H9 (cell line): ENCODE results near the gene FBXL20. TPM values are rescaled to one million over a fixed set of nuclear protein-coding genes. Genes with fewer than 3 reads are reported as not detected.
A peak's percentile ranks its signal among the peaks of the same experiment; 100 is the strongest.

Source experiments
- DNase-seq: peaks from one replicate; pipeline ENCODE4 v3.0.0-alpha.2; 2017
- H2AFZ ChIP-seq: one replicate; pipeline ENCODE4 v1.6.1; 2013; ENCODE audit warnings: mild to moderate bottlenecking, low read length, control low read depth, moderate library complexity
- H2AK5ac ChIP-seq: 2 replicates; pipeline ENCODE4 v1.6.1; 2013; ENCODE audit warnings: low read length, control low read depth, mixed read lengths; ENCODE audit not compliant: insufficient read length
- H2BK120ac ChIP-seq: one replicate; pipeline ENCODE4 v1.6.1; 2013; ENCODE audit warnings: low read depth, mild to moderate bottlenecking, low read length, control low read depth, inconsistent platforms; ENCODE audit not compliant: poor library complexity, severe bottlenecking
- H2BK12ac ChIP-seq: 2 replicates; pipeline ENCODE4 v1.6.1; 2013; ENCODE audit warnings: low read length, control low read depth, mixed read lengths, low read depth; ENCODE audit not compliant: insufficient read length
- H2BK15ac ChIP-seq: 2 replicates; pipeline ENCODE4 v1.6.1; 2013; ENCODE audit warnings: low read depth, low read length, control low read depth
- H2BK20ac ChIP-seq: one replicate; pipeline ENCODE4 v1.6.1; 2013; ENCODE audit warnings: low read depth, mild to moderate bottlenecking, low read length, control low read depth, inconsistent platforms; ENCODE audit not compliant: poor library complexity, severe bottlenecking
- H2BK5ac ChIP-seq: 2 replicates; pipeline ENCODE4 v1.6.1; 2013; ENCODE audit warnings: low read length, control low read depth, mixed read lengths; ENCODE audit not compliant: insufficient read length
- H3K14ac ChIP-seq: 2 replicates; pipeline ENCODE4 v1.6.1; 2013; ENCODE audit warnings: low read length, control low read depth; ENCODE audit not compliant: insufficient read depth
- H3K18ac ChIP-seq: 2 replicates; pipeline ENCODE4 v1.6.1; 2013; ENCODE audit warnings: low read depth, mild to moderate bottlenecking, mixed read lengths, low read length, control low read depth; ENCODE audit not compliant: insufficient read length
- H3K23ac ChIP-seq: 2 replicates; pipeline ENCODE4 v1.6.1; 2013; ENCODE audit warnings: low read length, control low read depth, mixed read lengths, low read depth; ENCODE audit not compliant: insufficient read length
- H3K23me2 ChIP-seq: 2 replicates; pipeline ENCODE4 v1.6.1; 2013; ENCODE audit warnings: low read depth, mild to moderate bottlenecking, mixed read lengths, low read length, control low read depth; ENCODE audit not compliant: insufficient read length, poor library complexity, severe bottlenecking
- H3K27ac ChIP-seq: 2 replicates; pipeline ENCODE4 v1.5.1; 2013; ENCODE audit warnings: low read length, control low read depth, mixed read lengths, low read depth; ENCODE audit not compliant: insufficient read length
- H3K27me3 ChIP-seq: 2 replicates; pipeline ENCODE4 v1.6.1; 2013; ENCODE audit warnings: low read length, control low read depth, inconsistent platforms; ENCODE audit not compliant: insufficient read depth
- H3K4ac ChIP-seq: 2 replicates; pipeline ENCODE4 v1.6.1; 2013; ENCODE audit warnings: low read depth, mild to moderate bottlenecking, control low read depth, inconsistent platforms, low read length, moderate library complexity
- H3K4me1 ChIP-seq: 2 replicates; pipeline ENCODE4 v1.6.1; 2013; ENCODE audit warnings: low read length, control low read depth, inconsistent platforms; ENCODE audit not compliant: insufficient read depth
- H3K4me2 ChIP-seq: 2 replicates; pipeline ENCODE4 v1.6.1; 2013; ENCODE audit warnings: low read length, control low read depth, mixed read lengths; ENCODE audit not compliant: insufficient read length, insufficient read depth
- H3K56ac ChIP-seq: 2 replicates; pipeline ENCODE4 v1.6.1; 2013; ENCODE audit warnings: low read depth, mild to moderate bottlenecking, mixed read lengths, low read length, control low read depth; ENCODE audit not compliant: insufficient read length
- H3K79me1 ChIP-seq: 2 replicates; pipeline ENCODE4 v1.6.1; 2013; ENCODE audit warnings: low read depth, mild to moderate bottlenecking, moderate library complexity, low read length, control low read depth, inconsistent platforms; ENCODE audit not compliant: insufficient read depth, poor library complexity, severe bottlenecking
- H3K79me2 ChIP-seq: 2 replicates; pipeline ENCODE4 v1.6.1; 2013; ENCODE audit warnings: low read length, control low read depth, inconsistent platforms; ENCODE audit not compliant: insufficient read depth
- H3K9ac ChIP-seq: 2 replicates; pipeline ENCODE4 v1.6.1; 2013; ENCODE audit warnings: low read length, control low read depth, mixed read lengths; ENCODE audit not compliant: insufficient read length; ENCODE audit errors: extremely low read depth
- H3K9me3 ChIP-seq: one replicate; pipeline ENCODE4 v1.6.1; 2013; ENCODE audit warnings: low read depth, low read length, inconsistent platforms; ENCODE audit not compliant: control insufficient read depth
- H3T11ph ChIP-seq: one replicate; pipeline ENCODE4 v1.6.1; 2013; ENCODE audit warnings: mild to moderate bottlenecking, low read length, control low read depth, inconsistent platforms
- H4K20me1 ChIP-seq: one replicate; pipeline ENCODE4 v1.6.1; 2013; ENCODE audit not compliant: control insufficient read depth, insufficient read length, insufficient read depth
- H4K5ac ChIP-seq: 2 replicates; pipeline ENCODE4 v1.6.1; 2013; ENCODE audit warnings: low read depth, mild to moderate bottlenecking, mixed read lengths, low read length, control low read depth; ENCODE audit not compliant: insufficient read length
- H4K8ac ChIP-seq: replicated peaks from 2 replicates; pipeline ENCODE4 v1.6.1; 2013; ENCODE audit warnings: low read length, control low read depth, mixed read lengths, low read depth; ENCODE audit not compliant: insufficient read length
- H4K91ac ChIP-seq: 2 replicates; pipeline ENCODE4 v1.6.1; 2013; ENCODE audit warnings: low read depth, mild to moderate bottlenecking, moderate library complexity, mixed read lengths, low read length, control low read depth; ENCODE audit not compliant: insufficient read length
- H3K27ac Mint-ChIP-seq, 3 experiments: 2 replicates in 2 of 3; 3 replicates in 1 of 3; pipeline ENCODE4 v1.8.0; 2020 to 2021; ENCODE audit warnings: mixed read lengths in 3 of 3, mild to moderate bottlenecking in 1 of 3, moderate library complexity in 1 of 3
- H3K27me3 Mint-ChIP-seq: 2 replicates; pipeline ENCODE4 v1.8.0; 2021; ENCODE audit warnings: low read depth, mild to moderate bottlenecking, moderate library complexity, mixed read lengths
- H3K36me3 Mint-ChIP-seq, 3 experiments: 2 replicates in 2 of 3; 3 replicates in 1 of 3; pipeline ENCODE4 v1.8.0; 2020 to 2021; ENCODE audit warnings: low read depth in 3 of 3, mixed read lengths in 3 of 3; ENCODE audit not compliant: insufficient read depth in 1 of 3
- H3K4me1 Mint-ChIP-seq, 2 experiments: 2 replicates each; pipeline ENCODE4 v1.8.0; 2020; ENCODE audit warnings: mixed read lengths in 2 of 2
- H3K4me3 Mint-ChIP-seq, 2 experiments: 2 replicates in 1 of 2; 3 replicates in 1 of 2; pipeline ENCODE4 v1.8.0; 2020 to 2021; ENCODE audit warnings: mild to moderate bottlenecking in 2 of 2, mixed read lengths in 2 of 2, moderate library complexity in 1 of 2
- H3K9me3 Mint-ChIP-seq, 2 experiments: 2 replicates in 1 of 2; 3 replicates in 1 of 2; pipeline ENCODE4 v1.8.0; 2020; ENCODE audit warnings: mild to moderate bottlenecking in 2 of 2, mixed read lengths in 2 of 2, moderate library complexity in 1 of 2
- WGBS: extraction: QIAGEN DNeasy Blood & Tissue Kit; methylation state at CpG from one replicate; pipeline ENCODE4 v1.1.7; 2013; ENCODE audit warnings: missing lambda C conversion rate, low lambda C conversion rate, mixed read lengths; ENCODE audit not compliant: insufficient read length; ENCODE audit errors: extremely low coverage; 5-methylcytosine and 5-hydroxymethylcytosine counted together
- total RNA-seq: library from RNA; stranded (reverse); gene quantifications from 2 replicates; pipeline ENCODE4 v1.2.1, GENCODE V29; 2021
- TF ChIP-seq, protein P1 (sequence below): fragments of 200-600 bp; sonication (generic); conservative IDR thresholded peaks from 3 replicates; pipeline ENCODE4 v1.8.0; 2021; ENCODE audit warnings: antibody characterized with exemption, mild to moderate bottlenecking

FBXL20 gene
- total RNA-seq, 1 experiment from 2014 or later: 18.4 TPM

DNA sequence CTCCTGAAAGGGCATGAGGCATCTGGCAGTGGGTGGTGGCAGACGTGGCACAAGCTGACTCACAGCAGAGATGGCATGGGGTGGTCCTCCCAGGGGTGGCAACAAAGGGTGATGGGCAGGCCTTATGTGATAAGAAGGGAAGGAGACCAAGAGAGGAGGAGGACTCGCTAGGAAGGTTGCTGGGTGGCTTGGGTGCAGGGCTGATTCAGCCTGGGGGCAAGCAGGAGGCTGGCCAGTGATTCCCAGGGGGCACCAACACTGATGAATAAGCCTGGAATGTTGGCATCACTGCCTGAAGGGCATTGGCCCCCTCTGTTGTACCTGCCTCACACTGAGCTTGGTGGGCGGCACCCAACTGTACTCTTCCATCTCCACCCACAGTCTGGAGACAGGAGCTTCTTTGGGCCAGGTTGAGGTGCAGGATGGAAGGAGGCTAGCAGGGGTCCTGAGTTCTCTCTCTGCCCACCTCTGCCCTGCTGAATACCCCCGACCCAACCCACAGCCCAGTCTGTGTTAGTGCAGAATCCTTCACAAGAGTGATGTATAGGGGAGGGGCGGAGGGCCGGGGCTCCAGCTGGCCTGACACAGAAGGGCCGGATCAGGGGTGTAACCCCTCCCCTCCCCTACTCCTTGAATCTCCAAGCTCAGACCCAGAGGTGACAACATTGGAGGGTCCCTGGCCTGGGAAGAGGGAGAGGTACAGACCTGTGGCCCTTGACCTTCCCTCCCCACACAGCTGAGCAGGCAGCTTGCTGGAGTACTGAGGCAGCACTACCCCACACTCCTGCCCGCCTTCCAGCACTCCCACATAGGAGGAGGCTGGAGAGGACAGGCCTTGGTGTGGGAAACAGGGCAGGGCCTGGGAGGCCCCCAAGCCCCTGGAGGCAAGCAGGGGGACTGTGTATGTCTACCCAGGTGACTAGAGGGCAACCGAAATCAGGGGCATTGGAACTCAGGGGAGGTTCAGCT, 178.3 kb downstream of the FBXL20 start:
- Histone ChIP-seq H3K18ac (no peak overlapping the region), H3K14ac (no peak overlapping the region; the same call in 1 of the 2 replicates), H3K23me2 (peaks cover 13% of the 10 kb centered on the region), H2BK5ac (no peak overlapping the region), H2BK15ac (no peak overlapping the region), H3K79me1 (no peaks in the 10 kb centered on the region), H4K5ac (no peak overlapping the region), H3K9me3 (no peaks in the 10 kb centered on the region), H3K23ac (no peak overlapping the region), H2BK20ac (no peak overlapping the region), H3K27ac (no peak overlapping the region), H3T11ph (no peak overlapping the region), H2AK5ac (no peak overlapping the region), H3K4me2 (no peak overlapping the region), H4K91ac (no peak overlapping the region), H3K4ac (no peak overlapping the region), H2BK120ac (no peak overlapping the region), H3K27me3 (peaks cover 17% of the 10 kb centered on the region; the same call in 1 of the 2 replicates), H4K20me1 (no peaks in the 10 kb centered on the region), H2BK12ac (no peak overlapping the region), H4K8ac (no peak overlapping the region), H2AFZ (no peak overlapping the region), H3K4me1 (no peaks in the 10 kb centered on the region), H3K9ac (no peak overlapping the region), H3K79me2 (no peaks in the 10 kb centered on the region), H3K56ac (no peak overlapping the region)
- TF ChIP-seq, protein P1, sequence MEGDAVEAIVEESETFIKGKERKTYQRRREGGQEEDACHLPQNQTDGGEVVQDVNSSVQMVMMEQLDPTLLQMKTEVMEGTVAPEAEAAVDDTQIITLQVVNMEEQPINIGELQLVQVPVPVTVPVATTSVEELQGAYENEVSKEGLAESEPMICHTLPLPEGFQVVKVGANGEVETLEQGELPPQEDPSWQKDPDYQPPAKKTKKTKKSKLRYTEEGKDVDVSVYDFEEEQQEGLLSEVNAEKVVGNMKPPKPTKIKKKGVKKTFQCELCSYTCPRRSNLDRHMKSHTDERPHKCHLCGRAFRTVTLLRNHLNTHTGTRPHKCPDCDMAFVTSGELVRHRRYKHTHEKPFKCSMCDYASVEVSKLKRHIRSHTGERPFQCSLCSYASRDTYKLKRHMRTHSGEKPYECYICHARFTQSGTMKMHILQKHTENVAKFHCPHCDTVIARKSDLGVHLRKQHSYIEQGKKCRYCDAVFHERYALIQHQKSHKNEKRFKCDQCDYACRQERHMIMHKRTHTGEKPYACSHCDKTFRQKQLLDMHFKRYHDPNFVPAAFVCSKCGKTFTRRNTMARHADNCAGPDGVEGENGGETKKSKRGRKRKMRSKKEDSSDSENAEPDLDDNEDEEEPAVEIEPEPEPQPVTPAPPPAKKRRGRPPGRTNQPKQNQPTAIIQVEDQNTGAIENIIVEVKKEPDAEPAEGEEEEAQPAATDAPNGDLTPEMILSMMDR: no peak
- Mint-ChIP-seq H3K9me3 (no peaks in the 10 kb centered on the region), H3K27me3 (peaks cover 79% of the 10 kb centered on the region), H3K4me1 (peaks cover 14 to 23% of the 10 kb centered on the region in 2 experiments), H3K4me3 (peak overlapping the region in 1 of 2 experiments; percentile 93; a peak in 3 of 5 replicates), H3K27ac (no peak overlapping the region), H3K36me3 (no peaks in the 10 kb centered on the region)
- no peak for DNase-seq
- no CpG with 5 or more reads among the region's 9 CpGs for WGBS
